GM18907 (cell line): ENCODE data around the gene HRAS.

Source experiments
- ATAC-seq: cut with Tn5 transposase; IDR thresholded peaks from one replicate; pipeline ENCODE4 v1.9.1; 2021; ENCODE audit warnings: mild to moderate bottlenecking, moderate library complexity; ENCODE audit not compliant: unreplicated experiment

Gene HRAS

GRCh38 chr11:567629-568292 is 32.4 kb upstream of the HRAS start:
- ATAC-seq: peak; percentile 3

DNA sequence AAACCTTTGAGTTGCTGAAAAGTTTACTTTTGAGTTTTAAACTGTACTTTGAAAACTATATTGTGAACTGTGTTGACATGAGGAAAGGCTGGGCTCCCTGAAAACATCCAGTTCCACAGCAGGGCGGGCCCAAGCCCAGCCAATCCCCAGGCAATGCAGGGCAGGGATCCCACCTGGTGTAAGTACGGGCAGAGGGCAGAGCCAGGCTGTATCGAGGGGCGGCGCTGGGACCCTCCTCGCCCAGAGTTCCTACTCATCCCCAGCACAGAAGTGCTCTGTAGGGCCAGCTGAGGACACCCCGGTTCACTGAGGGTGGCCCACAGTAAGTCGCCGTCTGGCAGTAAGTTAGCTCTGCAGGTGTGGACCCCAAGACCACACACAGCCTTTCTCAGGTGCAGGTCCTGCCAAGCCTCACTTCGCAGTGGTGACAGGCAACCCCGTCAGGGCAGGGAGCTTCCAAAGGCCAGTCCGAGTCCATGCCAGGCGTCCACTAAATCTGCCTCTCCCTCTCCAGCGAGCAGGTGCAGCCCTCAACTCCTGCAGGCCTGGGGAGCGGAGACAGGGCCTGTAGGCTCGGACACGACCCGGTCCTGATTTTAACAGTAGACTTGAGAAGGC is 31.7 kb upstream of the HRAS start:
- ATAC-seq: no peak

- no peak for ATAC-seq
These were observed 30.6 kb upstream of the HRAS start for GRCh38 chr11:565921-566509.

DNA sequence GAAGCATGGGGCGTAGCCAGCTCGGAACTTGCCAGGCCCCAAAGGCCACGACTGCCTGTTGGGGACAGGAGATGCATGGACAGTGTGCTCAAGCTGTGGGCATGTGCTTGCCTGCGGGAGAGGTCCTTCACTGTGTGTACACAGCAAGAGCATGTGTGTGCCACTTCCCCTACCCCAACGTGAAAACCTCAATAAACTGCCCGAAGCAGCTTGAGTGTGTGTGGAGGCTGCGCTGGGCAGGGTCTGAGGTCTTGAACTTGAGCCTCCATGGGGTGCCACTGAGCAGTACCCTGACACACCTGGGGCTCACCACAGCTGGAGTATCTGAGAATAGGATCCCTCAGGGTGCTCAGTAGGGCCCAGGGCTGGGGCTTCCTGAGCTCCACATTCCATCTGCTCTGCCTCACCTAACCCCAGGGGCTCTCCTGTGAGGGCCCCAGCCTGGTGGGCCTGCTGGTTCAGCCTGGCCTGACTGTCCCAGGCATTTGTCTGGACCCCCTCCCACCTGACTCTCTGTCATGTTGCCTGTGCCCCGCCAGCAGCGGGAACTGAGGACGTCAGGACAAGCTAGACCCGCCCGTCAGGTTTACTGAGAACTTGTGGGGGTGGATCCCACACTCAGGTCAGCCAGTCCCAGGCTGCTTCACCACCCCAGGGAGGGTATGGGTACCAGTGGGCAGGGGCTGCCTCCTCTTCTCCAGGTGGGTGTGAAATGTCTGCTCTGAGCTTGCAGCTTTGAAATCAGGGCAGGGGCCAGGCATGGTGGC is 28.6 kb upstream of the HRAS start:
- ATAC-seq: no peak

- no peak for ATAC-seq
These were observed 27.9 kb upstream of the HRAS start for GRCh38 chr11:563066-563811.

- ATAC-seq: no peak
These were observed 26.8 kb upstream of the HRAS start for GRCh38 chr11:562046-562645.

- ATAC-seq: peak; percentile 26
These were observed 26.0 kb upstream of the HRAS start for GRCh38 chr11:561148-562003.

DNA sequence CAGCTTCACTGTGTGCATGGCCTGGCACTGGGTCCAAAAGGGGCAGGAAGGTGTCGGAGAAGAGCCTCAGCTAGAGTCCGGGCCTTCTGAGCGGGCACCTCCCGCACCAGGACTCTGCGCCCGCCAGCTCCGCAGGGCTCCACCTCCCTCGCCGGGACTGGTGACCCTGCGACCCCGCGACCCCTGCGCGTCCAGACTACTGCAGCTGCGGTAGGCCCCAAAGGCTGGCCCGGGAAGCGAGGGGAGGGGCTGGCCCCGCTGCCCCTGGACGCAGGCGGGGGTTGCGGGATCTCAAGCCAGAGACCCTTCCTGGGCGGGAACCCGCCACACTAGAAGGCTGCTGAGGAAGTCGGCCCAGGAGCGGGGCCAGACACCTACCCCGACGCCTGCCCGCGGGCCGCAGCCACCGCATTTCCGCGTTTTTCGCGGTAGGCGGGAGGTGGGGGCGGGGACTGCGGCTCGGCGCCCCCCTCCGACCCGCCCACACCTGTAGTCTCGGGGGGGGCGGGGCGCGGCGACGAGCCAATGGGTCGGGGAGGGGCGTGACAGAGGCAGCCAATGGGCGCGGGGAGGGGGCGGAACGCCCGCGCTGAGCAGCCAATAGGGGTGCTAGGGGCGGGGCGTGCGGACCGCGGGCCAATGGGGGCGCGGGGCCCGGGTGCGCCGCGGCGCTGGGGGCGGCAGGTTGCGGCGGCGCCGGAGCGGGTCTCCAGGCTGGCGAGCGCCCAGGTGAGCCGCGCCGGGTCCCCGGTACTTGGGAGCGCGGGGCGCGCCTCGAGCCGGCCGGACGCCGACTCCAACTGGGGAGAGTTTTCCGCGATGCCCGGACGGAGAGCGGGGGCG is 25.1 kb upstream of the HRAS start, which contains the start of the genes LMNTD2 and RASSF7:
LMNTD2 (minus strand) TSS at position 434 of the 843 bp plus-strand sequence; CDS start at position 412, 22 bp downstream.
RASSF7 (plus strand) TSS at position 666 of the 843 bp plus-strand sequence. CDS start 799 bp downstream, outside the sequence.
- ATAC-seq: peak; percentile 59

DNA sequence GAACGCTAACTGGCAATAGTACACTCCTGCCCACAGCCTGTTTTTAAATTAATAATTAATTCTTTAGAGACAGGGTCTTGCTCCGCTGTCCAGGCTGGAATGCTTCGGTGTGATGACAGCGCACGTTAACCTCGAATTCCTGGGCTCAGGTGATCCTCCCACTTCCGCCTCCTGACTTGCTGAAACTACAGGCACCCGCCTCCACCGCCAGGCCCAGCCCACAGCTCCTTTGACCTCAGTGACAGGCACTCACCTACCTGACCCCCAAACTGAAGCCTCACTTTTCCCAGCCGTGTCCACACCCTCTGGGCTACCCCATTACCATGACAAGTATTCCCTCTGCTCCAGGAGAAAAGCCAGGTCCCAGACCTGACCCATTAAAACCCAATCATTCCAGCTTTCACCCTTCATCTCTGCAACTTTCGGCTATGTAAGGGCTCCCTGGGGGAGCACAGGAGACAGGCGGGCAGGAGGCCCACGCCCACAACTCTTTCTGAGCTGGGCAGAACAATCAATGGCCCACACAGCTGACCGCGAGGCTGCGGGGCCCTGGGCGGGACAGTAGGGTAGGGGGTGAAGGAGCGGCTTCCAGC is 24.4 kb upstream of the HRAS start:
- no peak for ATAC-seq

DNA sequence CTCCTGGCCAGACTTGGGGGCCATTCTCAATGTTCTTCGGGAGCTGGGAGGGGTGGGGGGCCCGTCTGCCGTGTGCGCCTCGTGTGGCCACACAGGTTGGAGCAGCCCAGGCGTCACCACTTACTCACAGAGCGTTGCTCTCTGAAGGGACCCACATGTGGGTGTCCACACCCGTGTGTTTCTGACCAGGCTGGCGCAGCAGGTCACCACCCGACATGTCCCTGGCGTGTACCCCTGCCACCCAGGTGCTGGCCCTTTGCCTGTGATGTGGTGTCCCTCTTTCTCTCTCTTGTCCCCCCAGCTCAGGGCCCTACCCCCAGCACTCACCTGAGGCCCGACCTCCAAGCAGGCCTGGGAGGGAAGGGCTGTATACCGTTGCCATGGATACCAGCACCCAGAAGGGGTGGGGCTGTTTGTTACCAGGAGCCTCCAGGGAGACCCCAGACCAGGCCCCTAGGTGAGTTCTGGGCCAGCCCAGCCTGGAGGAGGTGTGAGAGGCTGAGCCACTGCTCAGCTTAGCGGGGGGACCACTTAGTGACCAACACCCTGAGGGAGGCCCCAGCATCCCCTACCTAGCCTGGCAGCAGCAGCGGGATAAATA is 23.7 kb upstream of the HRAS start:
- ATAC-seq: no peak

- ATAC-seq: no peak
These were observed 23.1 kb upstream of the HRAS start for GRCh38 chr11:558503-558902.

DNA sequence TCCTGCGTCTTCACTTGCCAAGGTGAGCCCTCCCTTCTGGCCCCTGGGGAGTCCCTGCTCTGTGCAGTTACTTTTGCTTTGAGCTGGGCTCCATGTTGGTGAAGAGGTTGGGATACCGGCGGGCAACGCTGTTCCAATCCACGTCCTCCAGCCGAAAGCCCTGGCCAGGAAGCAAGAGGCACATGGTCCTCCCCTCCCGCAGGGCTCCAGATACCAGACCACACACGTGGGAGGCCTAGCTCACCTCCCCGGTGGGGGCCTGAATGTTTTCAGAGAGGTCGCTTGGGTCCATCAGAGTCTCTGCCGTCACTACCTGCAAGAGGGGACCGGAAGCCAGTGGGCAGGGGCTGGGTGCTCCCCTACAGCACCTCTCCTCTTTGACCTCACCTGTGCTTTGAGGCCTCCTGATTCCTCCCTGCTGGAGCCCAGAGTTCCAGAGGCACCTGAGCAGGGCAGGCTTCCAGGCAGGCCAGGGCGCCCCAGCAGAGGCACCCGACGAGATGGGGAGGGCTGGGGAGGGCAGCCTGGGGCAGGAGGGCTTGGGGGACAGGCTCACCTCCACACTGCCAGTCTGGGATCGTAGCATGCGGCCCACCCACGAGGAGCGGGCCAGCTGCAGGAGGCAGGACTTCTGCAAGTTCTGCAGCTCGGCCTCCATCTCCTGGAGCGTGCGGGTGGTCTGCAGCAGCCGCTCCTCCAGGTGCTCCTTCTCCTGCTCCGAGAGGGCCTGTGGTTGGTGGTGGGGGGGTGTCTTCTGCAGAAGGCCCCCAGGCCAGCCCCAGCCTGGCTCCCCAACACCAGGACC is 22.2 kb upstream of the HRAS start:
- no peak for ATAC-seq

DNA sequence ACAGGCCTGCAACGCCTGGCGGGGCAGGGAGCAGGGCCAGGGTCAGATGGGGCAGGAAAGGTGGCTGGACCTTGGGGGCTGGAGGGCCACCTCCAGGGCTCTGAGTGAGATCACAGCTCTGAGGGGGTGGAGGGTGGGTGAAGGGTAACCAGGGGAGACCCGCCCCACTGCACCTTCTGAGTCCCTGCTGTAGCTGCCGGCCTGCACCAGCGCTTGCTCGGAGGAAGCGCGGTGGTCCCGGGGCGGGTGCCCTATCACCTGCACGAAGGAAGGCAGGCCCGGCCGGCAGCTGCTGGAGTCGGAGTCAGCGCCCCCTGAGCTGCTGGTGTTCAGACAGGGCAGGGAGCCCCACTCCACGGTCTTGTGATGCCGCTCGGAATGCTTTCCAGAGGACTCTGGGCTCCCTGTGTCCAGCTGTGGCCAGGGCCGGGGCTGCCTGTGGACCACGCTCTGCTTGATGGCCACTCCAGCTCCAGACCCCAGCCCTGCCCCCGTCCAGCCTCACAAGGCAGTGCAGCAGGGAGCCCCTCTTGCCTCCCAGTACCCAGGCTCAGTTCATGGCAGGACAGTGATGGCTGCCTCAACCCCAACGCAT is 21.4 kb upstream of the HRAS start:
- ATAC-seq: no peak

DNA sequence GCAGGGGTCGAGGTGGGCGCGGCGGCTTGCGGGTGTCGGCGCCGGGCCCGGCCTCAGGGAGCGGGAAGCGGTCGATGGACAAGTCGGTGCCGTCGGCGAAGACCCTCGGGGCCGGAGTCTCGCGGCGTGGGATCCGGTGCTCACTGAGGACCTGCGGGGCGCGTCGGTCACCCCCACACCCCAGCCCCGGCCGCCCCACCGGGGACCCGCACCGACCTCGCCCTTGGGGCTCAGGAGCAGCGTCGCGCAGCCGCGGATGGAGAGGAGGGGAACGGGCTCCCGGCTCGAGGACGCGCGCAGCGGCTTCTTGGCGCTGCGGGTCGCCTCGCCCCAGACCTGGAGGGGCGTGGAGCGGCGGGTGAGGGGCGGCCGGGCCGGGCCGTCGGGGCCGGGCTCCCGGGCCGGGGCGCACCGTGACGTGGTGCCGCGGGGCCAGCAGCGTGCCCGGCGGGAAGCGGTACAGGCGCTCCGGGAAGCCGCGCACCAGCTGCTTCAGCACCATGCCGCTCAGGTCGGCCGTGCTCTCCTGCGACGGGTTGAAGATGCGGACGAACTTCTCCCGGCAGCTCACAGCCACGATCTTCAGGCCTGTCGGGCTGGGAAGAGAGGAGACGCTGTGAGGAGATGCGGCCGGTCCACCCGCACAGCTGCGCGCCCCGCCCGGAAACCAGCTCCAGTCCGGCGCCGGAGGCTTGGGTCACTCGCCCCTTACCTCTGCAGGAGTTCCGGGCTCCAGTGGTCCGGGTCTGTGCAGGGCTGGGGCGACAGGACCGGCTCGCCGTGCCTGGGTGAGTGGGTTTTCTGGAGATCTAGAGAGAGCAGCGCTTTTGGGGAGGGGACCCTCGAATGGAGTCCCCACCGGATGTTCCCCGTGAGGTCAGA is 20.6 kb upstream of the HRAS start:
- ATAC-seq: no peak

- ATAC-seq: no peak
These were observed 19.9 kb upstream of the HRAS start for GRCh38 chr11:555227-555779.
